Fibroblast of lung (primary cell): ENCODE results near the gene JAG2. TPM values are rescaled to one million over a fixed set of nuclear protein-coding genes. Genes with fewer than 3 reads are reported as not detected.
A peak's percentile ranks its signal among the peaks of the same experiment; 100 is the strongest.

ENCODE experiments used
- DNase-seq, 2 donors: peaks; one replicate each; pipeline versions ENCODE4 v3.0.0 to v3.0.0-alpha.2; 2010; ENCODE audit warnings: low read depth in 2 of 2
- H2AFZ ChIP-seq: 2 replicates; pipeline ENCODE4 v1.5.1; 2012; ENCODE audit warnings: low read length, control low read depth, inconsistent platforms
- H3K27ac ChIP-seq: 2 replicates; pipeline ENCODE4 v1.5.1; 2011; ENCODE audit warnings: low read length, control low read depth; ENCODE audit not compliant: insufficient read depth
- H3K27me3 ChIP-seq: 2 replicates; pipeline ENCODE4 v1.5.1; 2011; ENCODE audit warnings: mild to moderate bottlenecking, low read length; ENCODE audit not compliant: control insufficient read depth, insufficient read depth
- H3K36me3 ChIP-seq: 2 replicates; pipeline ENCODE4 v1.5.1; 2011; ENCODE audit warnings: low read length; ENCODE audit not compliant: control insufficient read depth, insufficient read depth
- H3K4me1 ChIP-seq: 2 replicates; pipeline ENCODE4 v1.5.1; 2011; ENCODE audit warnings: low read length; ENCODE audit not compliant: control insufficient read depth, insufficient read depth; ENCODE audit errors: extremely low read depth
- H3K4me2 ChIP-seq: 2 replicates; pipeline ENCODE4 v1.5.1; 2011; ENCODE audit warnings: low read length, control low read depth; ENCODE audit not compliant: insufficient read depth; ENCODE audit errors: extremely low read depth
- H3K4me3 ChIP-seq, 4 experiments: fragments of 200-600 bp in 1 of 4; sonication (generic) in 1 of 4; replicated peaks in 1 of 4; 2 replicates each; pipeline ENCODE4 v1.5.1; 2011 to 2016; ENCODE audit warnings: low read length in 4 of 4, low read depth in 3 of 4, mild to moderate bottlenecking in 3 of 4, control low read depth in 2 of 4, inconsistent platforms in 1 of 4, mixed read lengths in 1 of 4; ENCODE audit not compliant: insufficient read depth in 1 of 4; ENCODE audit errors: control extremely low read depth in 1 of 4
- H3K79me2 ChIP-seq: 2 replicates; pipeline ENCODE4 v1.5.1; 2012; ENCODE audit warnings: mild to moderate bottlenecking, low read length, inconsistent platforms; ENCODE audit not compliant: control insufficient read depth, insufficient read depth
- H3K9ac ChIP-seq: 2 replicates; pipeline ENCODE4 v1.5.1; 2011; ENCODE audit warnings: mild to moderate bottlenecking, low read length, control low read depth; ENCODE audit not compliant: insufficient read depth
- H3K9me3 ChIP-seq: 2 replicates; pipeline ENCODE4 v1.5.1; 2012; ENCODE audit warnings: low read depth, low read length; ENCODE audit not compliant: control insufficient read depth, insufficient read depth
- H4K20me1 ChIP-seq: 2 replicates; pipeline ENCODE4 v1.5.1; 2011; ENCODE audit warnings: low read length; ENCODE audit not compliant: control insufficient read depth, insufficient read depth; ENCODE audit errors: extremely low read depth
- EZH2 ChIP-seq: IDR thresholded peaks from 2 replicates; pipeline ENCODE4 v1.5.1; 2012; ENCODE audit warnings: low read length, control low read depth, mild to moderate bottlenecking; ENCODE audit errors: missing control alignments
- polyA plus RNA-seq, 2 donors: library from polyadenylated mRNA; depleted of rRNA in 1 of 2; stranded (reverse) in 1 of 2; unstranded in 1 of 2; fragments of >200 nt; gene quantifications; 2 replicates each; pipeline ENCODE4 v1.2.1, GENCODE V29; 2011 to 2012; ENCODE audit warnings: missing spikeins in 1 of 2
- total RNA-seq: library from RNA; depleted of rRNA; stranded (reverse); fragments of >200 nt; gene quantifications from 2 replicates; pipeline ENCODE4 v1.2.1, GENCODE V29; 2014
- TF ChIP-seq, protein P1 (sequence below), 2 donors: IDR thresholded peaks in 1 of 2; conservative IDR thresholded peaks in 1 of 2; 1 replicate in 1 of 2; 2 replicates in 1 of 2; pipeline ENCODE4 v1.5.1; 2011 to 2012; ENCODE audit warnings: low read length in 2 of 2, control low read depth in 1 of 2, inconsistent platforms in 1 of 2, low read depth in 1 of 2, mild to moderate bottlenecking in 1 of 2

The JAG2 gene
- total and polyA plus RNA-seq, 2 donors (not counting 1 experiment from before 2014, with no cell fraction given) = 0.51 to 1.8 TPM

GRCh38 chr14:105126981-105127329 is 41.6 kb downstream of the JAG2 start:
- Histone ChIP-seq H3K9ac (no peak overlapping the region), H3K4me2 (no peak overlapping the region), H3K9me3 (no peaks in the 10 kb centered on the region), H3K27me3 (peaks cover 2% of the 10 kb centered on the region), H3K79me2 (no peaks in the 10 kb centered on the region), H3K36me3 (no peaks in the 10 kb centered on the region), H3K27ac (no peak overlapping the region), H3K4me1 (no peaks in the 10 kb centered on the region), H2AFZ (no peak overlapping the region), H3K4me3 (no peak overlapping the region), H4K20me1 (no peaks in the 10 kb centered on the region)
- TF ChIP-seq, protein P1, sequence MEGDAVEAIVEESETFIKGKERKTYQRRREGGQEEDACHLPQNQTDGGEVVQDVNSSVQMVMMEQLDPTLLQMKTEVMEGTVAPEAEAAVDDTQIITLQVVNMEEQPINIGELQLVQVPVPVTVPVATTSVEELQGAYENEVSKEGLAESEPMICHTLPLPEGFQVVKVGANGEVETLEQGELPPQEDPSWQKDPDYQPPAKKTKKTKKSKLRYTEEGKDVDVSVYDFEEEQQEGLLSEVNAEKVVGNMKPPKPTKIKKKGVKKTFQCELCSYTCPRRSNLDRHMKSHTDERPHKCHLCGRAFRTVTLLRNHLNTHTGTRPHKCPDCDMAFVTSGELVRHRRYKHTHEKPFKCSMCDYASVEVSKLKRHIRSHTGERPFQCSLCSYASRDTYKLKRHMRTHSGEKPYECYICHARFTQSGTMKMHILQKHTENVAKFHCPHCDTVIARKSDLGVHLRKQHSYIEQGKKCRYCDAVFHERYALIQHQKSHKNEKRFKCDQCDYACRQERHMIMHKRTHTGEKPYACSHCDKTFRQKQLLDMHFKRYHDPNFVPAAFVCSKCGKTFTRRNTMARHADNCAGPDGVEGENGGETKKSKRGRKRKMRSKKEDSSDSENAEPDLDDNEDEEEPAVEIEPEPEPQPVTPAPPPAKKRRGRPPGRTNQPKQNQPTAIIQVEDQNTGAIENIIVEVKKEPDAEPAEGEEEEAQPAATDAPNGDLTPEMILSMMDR (conservative IDR thresholded peaks at IDR 0.05 in 1 of 2, IDR thresholded peaks at IDR 0.05 in 1 of 2; ENCODE audit: low read depth in 1 of 2, low read length in 2 of 2) = no peak
- TF ChIP-seq EZH2 = peak; percentile 50
- DNase-seq = peak in 1 of 2 donors; percentile 1

DNA sequence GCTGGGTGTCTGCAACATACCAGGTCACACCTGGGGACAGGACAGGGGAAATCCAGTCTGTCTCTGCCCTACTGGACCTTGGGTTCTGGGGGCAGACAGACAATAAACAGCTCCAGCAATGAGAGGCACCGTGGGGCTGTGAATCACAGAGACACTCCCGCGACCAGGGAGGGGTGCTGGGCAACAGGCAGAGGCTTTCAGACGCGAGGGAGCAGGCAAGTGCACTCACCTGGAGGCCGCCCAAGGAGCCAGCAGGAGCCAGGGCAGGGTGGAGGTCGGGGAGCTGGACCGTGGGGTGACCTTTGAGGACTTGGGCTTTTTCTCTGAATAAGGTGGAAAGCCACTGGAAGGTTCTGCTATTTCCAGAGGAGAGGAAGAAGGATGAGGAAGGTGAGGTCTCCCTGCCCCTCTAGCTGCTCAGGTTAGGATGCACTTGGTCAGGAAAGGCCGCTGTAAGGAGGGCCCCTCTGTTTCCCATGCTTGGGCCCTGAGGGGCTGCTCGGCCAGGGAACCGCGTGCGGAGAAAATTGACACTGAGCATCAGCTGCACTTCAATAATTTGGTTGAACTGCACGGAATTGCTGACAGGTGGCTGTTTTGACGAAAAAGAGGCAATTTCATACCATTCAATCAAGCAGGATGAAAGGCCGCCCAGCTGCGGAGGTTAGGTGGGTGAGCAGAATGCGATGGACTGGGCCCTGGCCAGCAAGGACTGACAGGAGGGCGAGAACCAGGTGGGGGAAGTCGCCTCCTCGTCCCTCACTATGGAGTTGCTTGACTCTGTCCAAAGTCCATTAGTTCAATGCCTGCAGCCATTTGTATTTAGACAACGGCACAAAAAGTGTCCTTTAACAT is 42.2 kb downstream of the JAG2 start:
- DNase-seq = no peak
- no peaks in the 10 kb centered on the region for H3K9me3 ChIP-seq
- TF ChIP-seq EZH2 = no peak
- no peaks in the 10 kb centered on the region for H4K20me1 ChIP-seq
- no peak overlapping the region for H3K4me3 ChIP-seq
- H3K4me2 ChIP-seq = no peak overlapping the region
- no peak overlapping the region for H3K27ac ChIP-seq
- H3K4me1 ChIP-seq = no peaks in the 10 kb centered on the region
- H3K9ac ChIP-seq = no peak overlapping the region
- H3K36me3 ChIP-seq = no peaks in the 10 kb centered on the region
- H3K27me3 ChIP-seq = peaks cover 2% of the 10 kb centered on the region
- no peaks in the 10 kb centered on the region for H3K79me2 ChIP-seq
- H2AFZ ChIP-seq = no peak overlapping the region

DNA sequence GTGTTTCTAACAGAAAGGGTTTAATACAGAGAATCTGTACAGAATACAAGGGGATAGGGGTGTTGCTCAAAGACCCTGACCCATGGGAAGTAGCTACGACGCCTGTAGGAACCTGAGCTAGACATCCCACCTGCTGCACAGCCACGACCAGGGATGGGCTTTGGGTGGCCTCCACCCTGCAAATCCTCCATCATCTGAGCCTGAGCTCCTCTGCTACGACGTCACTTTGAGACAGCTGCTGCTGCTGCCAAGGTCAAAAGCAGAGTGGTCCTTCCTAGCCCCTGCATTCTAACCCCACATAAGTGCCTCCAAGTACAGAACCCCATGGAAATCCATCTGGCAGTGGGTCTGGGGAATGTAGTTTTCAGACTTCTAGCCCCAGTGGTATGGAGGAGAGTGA is 43.8 kb downstream of the JAG2 start:
- Histone ChIP-seq H3K27me3 (peaks cover 2% of the 10 kb centered on the region), H3K79me2 (no peaks in the 10 kb centered on the region), H3K9me3 (no peaks in the 10 kb centered on the region), H3K36me3 (no peaks in the 10 kb centered on the region), H3K4me3 (no peak overlapping the region), H3K9ac (no peak overlapping the region), H3K4me2 (no peak overlapping the region), H2AFZ (no peak overlapping the region), H3K4me1 (no peaks in the 10 kb centered on the region), H3K27ac (no peak overlapping the region), H4K20me1 (no peaks in the 10 kb centered on the region)
- no peak for TF ChIP-seq EZH2
- TF ChIP-seq, protein P1 (conservative IDR thresholded peaks at IDR 0.05 in 1 of 2, IDR thresholded peaks at IDR 0.05 in 1 of 2; ENCODE audit: low read depth in 1 of 2, low read length in 2 of 2) = no peak
- DNase-seq = no peak
